Activated T-helper 17 cell treated with anti-CD3 and anti-CD28 coated beads, Interleukin-2, amount 50 U/mL, for 72 hours (primary cell): ENCODE results near the gene GPRC5B. TPM values are rescaled to one million over a fixed set of nuclear protein-coding genes. Genes with fewer than 3 reads are reported as not detected.

ENCODE experiments used
- ATAC-seq: fragments of 150-1000 bp; cut with Tn5 transposase; replicated peaks from 2 replicates; pipeline ENCODE4 v1.10.0; 2021; ENCODE audit warnings: mild to moderate bottlenecking, moderate library complexity
- H3K27ac Mint-ChIP-seq: one replicate; pipeline ENCODE4 v1.8.0; 2022; ENCODE audit warnings: mixed read lengths
- H3K27me3 Mint-ChIP-seq: one replicate; pipeline ENCODE4 v1.8.0; 2022; ENCODE audit warnings: mixed read lengths
- H3K36me3 Mint-ChIP-seq: one replicate; pipeline ENCODE4 v1.8.0; 2022; ENCODE audit warnings: low read depth, mild to moderate bottlenecking, mixed read lengths
- H3K4me1 Mint-ChIP-seq: one replicate; pipeline ENCODE4 v1.8.0; 2022; ENCODE audit warnings: mixed read lengths
- H3K4me3 Mint-ChIP-seq: one replicate; pipeline ENCODE4 v1.8.0; 2022; ENCODE audit warnings: mild to moderate bottlenecking, mixed read lengths
- H3K9me3 Mint-ChIP-seq: one replicate; pipeline ENCODE4 v1.8.0; 2022; ENCODE audit warnings: mixed read lengths
- total RNA-seq, 2 donors: library from RNA; stranded (reverse); gene quantifications; one replicate each; pipeline ENCODE4 v1.2.3, GENCODE V29; 2022

GPRC5B gene
- total RNA-seq, 2 donors from 2014 or later: not detected

DNA sequence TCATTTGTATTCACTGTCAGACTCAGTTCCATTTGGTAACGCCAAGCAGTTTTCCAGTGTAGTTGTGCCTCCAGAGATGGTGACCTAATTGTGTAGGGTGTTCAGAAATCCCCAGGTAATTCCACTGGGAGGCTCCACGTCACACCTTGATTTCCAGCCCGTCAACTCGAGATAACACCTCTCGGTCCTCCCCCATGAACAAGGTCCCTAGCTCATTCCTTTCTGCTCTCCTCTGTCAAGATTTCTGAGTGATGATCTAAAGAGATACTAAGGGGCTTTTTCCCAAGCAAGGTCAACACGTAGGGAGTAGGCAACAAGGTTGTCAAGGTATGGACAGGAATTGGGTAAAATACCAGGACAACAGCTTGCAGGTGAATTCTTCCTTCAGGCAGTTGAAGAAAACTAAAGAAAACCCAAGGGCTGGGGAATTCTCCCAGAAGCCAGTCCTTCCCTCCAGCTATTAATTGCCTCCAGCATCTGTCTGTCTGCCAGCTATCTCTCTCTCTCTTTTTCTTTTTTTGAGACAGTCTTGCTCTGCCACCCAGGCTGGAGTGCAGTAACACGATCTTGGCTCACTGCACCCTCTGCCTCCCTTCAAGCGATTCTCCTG is 31.4 kb downstream of the GPRC5B start:
- Mint-ChIP-seq H3K4me1 (no peaks in the 10 kb centered on the region), H3K27ac (no peak overlapping the region), H3K36me3 (no peaks in the 10 kb centered on the region), H3K9me3 (no peaks in the 10 kb centered on the region), H3K27me3 (peaks cover 5% of the 10 kb centered on the region), H3K4me3 (no peak overlapping the region)
- no peak for ATAC-seq

DNA sequence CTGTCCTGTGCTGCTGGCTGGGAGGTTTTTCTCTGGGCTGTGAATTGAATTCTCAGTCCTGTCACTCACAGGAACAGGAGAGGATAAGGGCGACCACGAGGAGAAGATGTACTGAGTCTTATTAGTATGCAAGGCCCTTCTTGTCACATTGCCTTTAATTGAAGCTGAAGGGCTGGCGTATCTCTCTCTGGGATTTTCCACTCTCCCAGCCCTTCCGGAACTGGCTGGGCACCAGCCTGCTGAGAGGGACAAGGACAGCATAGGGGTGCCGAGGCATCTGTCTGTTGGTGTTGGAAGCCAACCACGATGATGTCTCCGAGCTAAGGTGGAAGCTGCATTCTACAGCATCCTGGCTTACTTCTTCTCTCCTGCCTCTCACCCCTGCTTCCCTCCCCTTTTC is 33.2 kb downstream of the GPRC5B start:
- ATAC-seq: no peak
- Mint-ChIP-seq H3K4me1 (no peaks in the 10 kb centered on the region), H3K27me3 (peaks cover 5% of the 10 kb centered on the region), H3K9me3 (no peaks in the 10 kb centered on the region), H3K36me3 (no peaks in the 10 kb centered on the region), H3K4me3 (no peak overlapping the region), H3K27ac (no peak overlapping the region)

DNA sequence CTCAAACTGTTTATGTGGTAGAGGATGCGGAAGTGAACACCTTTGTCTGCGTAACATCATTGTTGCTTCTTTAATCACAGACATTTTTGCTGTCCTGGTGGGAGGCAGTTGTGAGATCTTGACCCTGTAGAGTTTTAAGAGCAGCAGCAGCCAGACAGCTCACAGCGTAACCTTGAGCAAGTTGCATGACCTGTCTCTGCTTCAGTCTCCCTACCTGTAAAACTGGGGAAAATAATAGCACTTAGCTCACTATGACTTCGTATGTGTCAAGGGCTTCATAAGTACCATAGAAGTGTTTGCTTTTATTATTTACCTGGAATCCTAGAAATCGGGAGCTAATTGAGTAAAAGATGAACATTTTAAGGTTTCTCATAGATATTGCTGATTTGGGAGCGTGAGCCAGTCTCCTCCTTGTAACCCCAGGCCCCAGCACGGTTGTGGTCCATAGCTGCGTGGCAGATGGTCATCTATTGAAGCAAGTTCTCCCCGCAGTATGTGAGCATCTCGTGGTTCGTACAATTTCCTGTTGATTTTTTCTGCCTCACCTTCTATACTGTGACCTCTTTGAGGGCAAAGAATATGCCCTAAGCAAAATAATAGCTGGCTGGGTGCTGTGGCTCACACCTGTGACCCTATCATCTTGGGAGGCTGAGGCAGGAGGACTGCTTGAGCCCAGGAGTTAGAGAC is 34.4 kb downstream of the GPRC5B start:
- ATAC-seq: no peak
- Mint-ChIP-seq H3K4me1 (no peaks in the 10 kb centered on the region), H3K27me3 (peaks cover 5% of the 10 kb centered on the region), H3K36me3 (no peaks in the 10 kb centered on the region), H3K9me3 (no peaks in the 10 kb centered on the region), H3K27ac (no peak overlapping the region), H3K4me3 (no peak overlapping the region)

DNA sequence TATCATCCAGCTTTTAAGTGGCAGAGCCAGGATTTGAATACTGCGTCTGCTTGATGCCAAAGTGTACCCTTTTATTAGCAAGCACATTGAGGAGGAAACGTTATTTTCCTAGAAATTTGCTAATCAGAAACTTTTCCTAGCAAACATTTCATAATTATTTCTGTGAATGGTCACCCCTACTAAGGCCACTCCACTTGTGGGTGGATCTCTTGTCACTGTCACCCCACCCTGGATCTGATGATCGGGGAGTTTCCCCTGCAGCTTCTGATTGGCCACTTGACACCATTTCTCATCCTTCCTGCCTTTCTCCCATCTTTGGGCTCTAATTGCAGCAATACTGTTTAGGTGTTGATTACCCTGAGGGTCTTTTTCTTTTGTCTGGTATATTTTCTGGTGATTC is 35.9 kb downstream of the GPRC5B start:
- ATAC-seq: no peak
- Mint-ChIP-seq H3K36me3 (no peaks in the 10 kb centered on the region), H3K27me3 (peaks cover 5% of the 10 kb centered on the region), H3K4me1 (no peaks in the 10 kb centered on the region), H3K9me3 (no peaks in the 10 kb centered on the region), H3K4me3 (no peak overlapping the region), H3K27ac (no peak overlapping the region)

DNA sequence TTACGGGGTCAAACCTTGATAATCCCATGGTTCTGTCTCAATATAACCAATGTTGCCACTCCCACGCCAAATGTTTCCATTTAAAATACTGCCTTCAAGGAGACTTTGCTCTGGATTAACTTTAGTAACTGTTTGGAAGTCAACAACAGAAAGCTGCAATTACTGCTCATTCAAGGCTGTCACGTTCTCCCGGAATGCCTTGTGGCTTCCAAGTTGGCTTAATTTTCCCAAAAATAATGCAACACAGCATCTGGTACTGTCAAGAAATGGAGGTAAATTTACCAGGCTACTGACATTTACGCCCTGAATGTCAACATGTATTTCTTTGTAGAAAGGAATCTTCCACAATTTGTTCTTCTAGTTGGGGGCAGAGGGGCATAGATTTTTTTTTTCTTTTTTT is 38.2 kb downstream of the GPRC5B start:
- no peak overlapping the region for H3K27ac Mint-ChIP-seq
- no peaks in the 10 kb centered on the region for H3K36me3 Mint-ChIP-seq
- ATAC-seq: no peak
- peaks cover 5% of the 10 kb centered on the region for H3K27me3 Mint-ChIP-seq
- no peak overlapping the region for H3K4me3 Mint-ChIP-seq
- no peaks in the 10 kb centered on the region for H3K9me3 Mint-ChIP-seq
- H3K4me1 Mint-ChIP-seq: no peaks in the 10 kb centered on the region

DNA sequence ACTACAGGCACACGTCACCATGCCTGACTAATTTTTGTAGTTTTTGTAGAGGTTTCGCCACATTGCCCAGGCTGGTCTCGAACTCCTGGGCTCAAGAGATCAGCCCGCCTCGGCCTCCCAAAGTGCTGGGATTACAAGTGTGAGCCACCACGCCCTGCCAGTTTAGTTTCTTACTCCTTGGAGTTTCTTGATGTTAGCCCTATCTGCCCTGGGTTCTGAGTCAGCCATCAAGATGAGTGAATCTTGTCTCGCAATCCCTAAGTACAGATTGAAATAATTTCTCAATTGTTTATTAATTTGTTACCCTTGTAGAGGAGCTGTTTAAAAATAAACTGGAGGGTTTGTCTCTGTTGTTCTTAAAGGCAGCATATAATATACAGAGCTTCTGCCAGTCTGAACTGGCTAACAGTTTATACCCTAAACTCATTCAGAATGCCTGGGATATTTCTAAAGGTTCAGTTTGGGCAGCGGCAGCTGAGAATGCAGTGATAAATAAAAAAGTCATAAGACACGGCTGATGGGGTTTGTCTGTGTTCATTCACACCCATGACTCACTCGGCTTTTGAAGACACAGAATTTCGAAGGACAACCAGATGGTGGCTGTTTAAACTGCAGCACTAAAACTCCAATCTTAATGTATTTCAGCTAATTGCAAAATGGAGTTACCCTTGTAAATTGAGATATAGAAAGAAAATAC is 39.6 kb downstream of the GPRC5B start:
- H3K36me3 Mint-ChIP-seq: no peaks in the 10 kb centered on the region
- no peak overlapping the region for H3K4me3 Mint-ChIP-seq
- ATAC-seq: no peak

DNA sequence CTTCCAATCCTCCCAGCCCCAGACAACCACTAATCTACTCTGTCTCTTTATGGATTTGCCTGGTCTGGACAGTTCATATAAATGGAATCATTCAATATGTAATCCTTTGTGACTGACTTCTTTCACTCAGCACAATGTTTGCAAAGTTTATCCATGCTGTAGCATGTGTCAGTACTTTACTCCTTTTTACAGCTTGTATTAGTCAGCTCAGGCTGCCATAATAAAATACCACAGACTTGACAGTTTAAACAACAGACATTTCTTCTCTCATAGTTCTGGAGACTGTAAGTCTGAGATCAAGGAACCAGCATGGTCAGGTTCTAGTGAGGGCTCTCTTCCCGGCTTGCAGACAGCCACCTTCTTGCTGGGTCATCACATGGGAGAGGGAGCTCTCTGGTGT is 41.3 kb downstream of the GPRC5B start:
- H3K27me3 Mint-ChIP-seq: no peaks in the 10 kb centered on the region
- no peaks in the 10 kb centered on the region for H3K4me1 Mint-ChIP-seq
- H3K27ac Mint-ChIP-seq: no peak overlapping the region
- no peaks in the 10 kb centered on the region for H3K9me3 Mint-ChIP-seq
- no peak overlapping the region for H3K4me3 Mint-ChIP-seq
- ATAC-seq: no peak
- no peaks in the 10 kb centered on the region for H3K36me3 Mint-ChIP-seq

More for the DNA sequence above, 39.6 kb downstream of the GPRC5B start:
- Mint-ChIP-seq H3K27ac (no peak overlapping the region), H3K27me3 (peaks cover under 1% of the 10 kb centered on the region), H3K9me3 (no peaks in the 10 kb centered on the region), H3K4me1 (no peaks in the 10 kb centered on the region)

DNA sequence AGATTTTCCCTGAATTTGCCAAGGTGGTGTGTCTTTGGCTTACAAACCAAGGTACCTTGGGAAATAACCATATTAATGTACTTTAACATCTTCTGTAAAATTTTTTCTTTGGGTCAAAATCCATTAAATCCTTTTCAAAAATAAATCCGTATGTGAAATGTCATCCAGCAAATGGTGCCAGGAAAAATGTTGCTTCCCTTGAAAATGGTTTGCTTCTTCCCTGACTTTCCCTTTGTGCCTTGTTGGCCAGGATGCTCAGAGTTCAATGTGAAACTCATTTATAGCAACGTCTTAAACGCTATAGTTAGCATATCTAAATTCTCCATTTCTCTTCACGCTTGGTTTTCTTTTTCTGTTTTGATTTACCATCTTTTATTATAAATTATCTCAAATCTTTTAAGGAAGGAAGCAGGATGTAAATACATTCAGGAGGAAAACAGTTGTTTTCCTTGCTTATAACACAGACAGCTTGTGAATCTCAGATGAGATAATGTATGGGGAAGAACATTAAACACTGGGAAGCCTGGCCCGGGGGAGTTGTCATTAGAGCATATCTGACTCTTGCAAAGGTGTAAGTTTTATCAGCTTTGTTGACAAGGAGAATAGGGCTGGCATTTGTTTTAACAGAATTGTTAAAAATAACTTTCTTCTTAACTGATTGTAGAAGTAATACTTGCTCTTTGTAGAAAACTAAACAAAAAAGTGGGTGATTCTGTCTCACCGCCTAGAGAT is 42.1 kb downstream of the GPRC5B start:
- Mint-ChIP-seq H3K36me3 (no peaks in the 10 kb centered on the region), H3K27me3 (no peaks in the 10 kb centered on the region), H3K4me1 (no peaks in the 10 kb centered on the region), H3K9me3 (no peaks in the 10 kb centered on the region), H3K4me3 (no peak overlapping the region), H3K27ac (no peak overlapping the region)
- ATAC-seq: no peak

DNA sequence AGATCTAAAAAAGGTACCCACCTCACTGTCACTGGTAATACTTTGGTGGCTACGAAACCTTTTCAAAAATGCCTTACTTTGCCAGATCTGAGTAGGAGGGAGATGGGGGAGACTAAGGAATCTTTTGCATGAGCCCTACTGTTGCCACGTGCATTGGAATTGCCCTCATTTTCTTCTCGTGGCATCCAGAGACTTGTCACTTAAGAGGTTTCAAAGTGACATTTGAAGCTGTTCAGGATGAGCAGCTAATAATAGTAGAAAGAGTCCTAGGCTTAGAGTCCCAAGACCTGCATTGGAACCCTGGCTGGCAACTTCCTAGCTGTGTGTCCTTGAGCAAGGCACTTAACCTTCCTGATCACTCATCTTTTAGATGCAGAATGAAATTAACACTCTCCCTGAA is 43.5 kb downstream of the GPRC5B start:
- Mint-ChIP-seq H3K4me1 (no peaks in the 10 kb centered on the region), H3K27ac (no peak overlapping the region), H3K9me3 (no peaks in the 10 kb centered on the region), H3K4me3 (no peak overlapping the region), H3K27me3 (no peaks in the 10 kb centered on the region), H3K36me3 (no peaks in the 10 kb centered on the region)
- ATAC-seq: no peak

DNA sequence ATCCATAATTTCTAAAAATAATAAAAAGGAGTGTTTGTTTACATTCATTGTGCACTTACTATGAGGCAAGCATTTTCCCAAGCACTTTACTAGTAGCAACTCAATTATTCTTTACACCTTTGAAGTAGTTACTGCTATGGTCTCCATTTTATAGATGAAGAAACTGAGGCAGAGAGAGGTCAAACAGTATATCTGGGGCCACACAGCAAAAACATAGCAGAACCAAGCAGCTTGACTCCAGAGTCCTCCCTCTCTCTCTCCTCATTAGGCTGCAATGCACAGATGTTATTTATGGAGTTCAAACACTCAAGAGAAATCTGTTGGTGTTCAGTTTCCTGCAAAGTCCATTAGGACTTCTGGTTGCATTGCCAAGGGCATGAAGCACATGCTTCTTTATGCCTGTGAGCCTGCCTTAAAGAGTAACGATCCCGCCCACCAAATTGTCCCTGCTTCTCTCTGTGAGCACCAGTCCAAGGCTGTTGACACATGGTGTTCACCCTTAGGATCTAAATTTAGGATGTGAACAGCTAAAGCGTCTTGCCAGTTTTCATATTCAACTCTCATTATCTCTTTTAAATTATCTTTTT is 44.0 kb downstream of the GPRC5B start:
- Mint-ChIP-seq H3K9me3 (no peaks in the 10 kb centered on the region), H3K27me3 (no peaks in the 10 kb centered on the region), H3K36me3 (no peaks in the 10 kb centered on the region), H3K4me1 (no peaks in the 10 kb centered on the region), H3K4me3 (no peak overlapping the region), H3K27ac (no peak overlapping the region)
- no peak for ATAC-seq

DNA sequence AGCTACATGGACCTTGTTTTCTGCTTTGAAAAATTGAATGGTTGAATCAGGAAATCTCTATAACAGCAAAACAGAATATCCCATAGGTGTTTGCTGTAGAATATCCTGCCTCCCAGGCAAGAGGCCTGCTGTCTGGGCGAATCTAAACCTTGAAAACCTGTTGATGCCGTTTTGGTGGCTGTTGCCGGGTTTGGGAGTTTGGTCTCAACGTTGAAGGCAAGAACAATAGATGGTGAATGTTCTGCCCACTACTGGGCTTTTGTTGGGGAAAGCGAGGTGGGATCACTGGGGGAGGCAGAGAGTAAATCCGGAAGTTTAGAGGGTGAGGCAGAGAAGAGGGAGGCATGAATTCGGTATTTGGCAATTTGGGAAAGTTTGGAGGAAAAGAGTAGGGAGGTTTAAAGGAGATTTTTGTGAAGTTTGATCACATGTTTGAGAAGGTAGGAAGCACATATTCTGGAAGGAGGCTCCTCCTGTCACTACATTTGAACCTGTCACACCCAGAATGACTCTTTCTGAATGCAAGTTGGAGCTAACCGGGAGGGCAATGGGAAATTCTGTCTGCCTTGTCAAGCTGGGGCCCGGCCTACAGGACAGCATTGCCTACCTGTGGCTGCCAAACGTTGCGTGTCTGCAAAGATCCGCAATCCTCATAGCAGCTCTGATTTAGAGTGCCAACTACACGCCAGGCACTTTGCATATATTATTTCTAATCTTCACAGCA is 46.5 kb downstream of the GPRC5B start:
- H3K4me3 Mint-ChIP-seq: no peak overlapping the region
- no peak for ATAC-seq

DNA sequence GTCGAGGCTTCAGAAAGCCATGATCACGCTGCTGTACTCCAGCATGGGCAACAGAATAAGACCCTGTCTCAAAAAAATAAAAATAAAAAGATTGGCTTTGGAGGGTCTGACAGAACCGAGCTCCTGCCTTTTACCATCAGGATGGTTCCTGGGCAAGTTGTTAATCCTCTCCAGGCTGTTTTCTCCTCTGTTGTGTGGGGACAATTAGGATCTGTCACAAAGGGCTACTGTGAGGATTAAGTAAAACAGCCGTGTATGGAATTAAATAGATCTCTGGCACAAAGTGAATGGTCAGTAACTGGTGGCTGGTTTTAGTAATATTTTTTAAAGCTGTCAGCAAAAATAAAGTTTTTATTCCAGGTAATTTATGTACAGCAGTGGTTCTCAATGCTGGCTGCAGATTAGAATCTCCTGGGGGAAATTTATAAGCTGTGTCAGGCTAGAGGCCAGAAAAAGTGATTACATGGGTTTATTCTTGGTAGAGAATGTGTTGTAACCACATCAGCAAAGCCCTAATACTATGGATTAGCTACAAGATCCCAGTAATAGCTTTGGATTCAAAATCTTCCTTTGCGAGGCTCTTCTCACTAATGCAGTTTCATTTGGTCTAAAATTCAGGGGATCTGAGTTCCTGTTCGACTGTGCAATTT is 47.2 kb downstream of the GPRC5B start:
- H3K27ac Mint-ChIP-seq: no peak overlapping the region
- no peaks in the 10 kb centered on the region for H3K27me3 Mint-ChIP-seq
- H3K36me3 Mint-ChIP-seq: no peaks in the 10 kb centered on the region
- H3K9me3 Mint-ChIP-seq: no peaks in the 10 kb centered on the region
- no peaks in the 10 kb centered on the region for H3K4me1 Mint-ChIP-seq
- ATAC-seq: no peak
- H3K4me3 Mint-ChIP-seq: no peak overlapping the region

More for the DNA sequence above, 46.5 kb downstream of the GPRC5B start:
- H3K27ac Mint-ChIP-seq: no peak overlapping the region
- no peaks in the 10 kb centered on the region for H3K27me3 Mint-ChIP-seq
- H3K9me3 Mint-ChIP-seq: no peaks in the 10 kb centered on the region
- H3K4me1 Mint-ChIP-seq: no peaks in the 10 kb centered on the region
- H3K36me3 Mint-ChIP-seq: no peaks in the 10 kb centered on the region

DNA sequence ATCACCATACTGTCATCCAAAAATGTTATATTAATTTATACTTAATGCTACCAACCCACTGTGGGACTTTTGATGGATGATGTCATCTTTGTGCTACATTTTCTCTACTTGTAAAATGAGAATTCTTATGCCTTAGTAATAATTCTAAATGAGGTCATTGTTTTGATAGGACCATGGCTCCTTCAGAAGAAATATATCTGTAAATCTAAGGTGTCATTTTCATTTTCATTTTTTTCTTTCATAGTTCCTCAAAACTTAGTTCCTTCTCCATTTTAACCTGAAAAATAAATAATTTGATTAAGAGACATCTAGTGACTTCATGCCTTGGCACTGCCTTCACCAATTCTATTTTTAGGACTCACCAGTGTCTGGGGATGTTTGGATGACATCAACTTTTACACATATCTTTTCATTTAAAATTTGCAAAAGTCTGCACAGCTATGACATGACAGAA is 48.7 kb downstream of the GPRC5B start:
- Mint-ChIP-seq H3K4me3 (no peak overlapping the region), H3K4me1 (no peaks in the 10 kb centered on the region)
- no peak for ATAC-seq

More for the DNA sequence above, 48.7 kb downstream of the GPRC5B start:
- Mint-ChIP-seq H3K27ac (no peak overlapping the region), H3K36me3 (no peaks in the 10 kb centered on the region), H3K9me3 (no peaks in the 10 kb centered on the region), H3K27me3 (no peaks in the 10 kb centered on the region)
